ENCODE data around the gene ZSCAN5B. TPM values are rescaled to one million over a fixed set of nuclear protein-coding genes. Genes with fewer than 3 reads are reported as not detected.
"Not testable (repeated sequence)": the region's sequence is repeated elsewhere in the genome, so short reads cannot be mapped to it uniquely, and the experiment has no call there.

Gene ZSCAN5B, protein sequence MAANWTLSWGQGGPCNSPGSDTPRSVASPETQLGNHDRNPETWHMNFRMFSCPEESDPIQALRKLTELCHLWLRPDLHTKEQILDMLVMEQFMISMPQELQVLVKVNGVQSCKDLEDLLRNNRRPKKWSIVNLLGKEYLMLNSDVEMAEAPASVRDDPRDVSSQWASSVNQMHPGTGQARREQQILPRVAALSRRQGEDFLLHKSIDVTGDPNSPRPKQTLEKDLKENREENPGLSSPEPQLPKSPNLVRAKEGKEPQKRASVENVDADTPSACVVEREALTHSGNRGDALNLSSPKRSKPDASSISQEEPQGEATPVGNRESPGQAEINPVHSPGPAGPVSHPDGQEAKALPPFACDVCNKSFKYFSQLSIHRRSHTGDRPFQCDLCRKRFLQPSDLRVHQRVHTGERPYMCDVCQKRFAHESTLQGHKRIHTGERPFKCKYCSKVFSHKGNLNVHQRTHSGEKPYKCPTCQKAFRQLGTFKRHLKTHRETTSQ
- not detected in 2 replicates for total RNA-seq

GRCh38 chr19:56197646-56198045 lies at the start of gene ZSCAN5B:
TSS of gene ZSCAN5B (minus strand) at chr19:56197783. CDS start at chr19:56193052, 4,731 bp downstream.
- H3K9me3 Mint-ChIP-seq; intact Hi-C loops (cut with micrococcal nuclease); H3K27ac Mint-ChIP-seq: not testable (repeated sequence)

DNA sequence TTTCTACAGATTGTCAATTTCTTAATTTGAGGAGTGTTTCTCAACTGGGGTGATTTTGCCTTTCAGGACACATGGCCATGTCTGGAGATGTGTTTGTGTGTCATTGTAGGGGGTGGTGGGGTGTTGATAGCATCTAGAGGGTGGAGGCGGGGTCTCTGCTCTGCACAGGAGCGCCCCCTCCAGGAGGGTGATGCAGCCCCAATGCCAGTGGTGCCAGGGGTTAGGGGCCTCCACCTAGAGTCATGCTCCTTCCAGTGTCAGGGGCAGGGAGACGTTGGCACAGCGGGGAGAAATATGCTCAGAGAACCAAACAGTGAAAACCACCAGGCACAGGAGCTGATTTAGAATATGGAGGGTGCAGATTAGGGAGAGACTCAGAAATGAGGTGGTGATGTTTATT lies 48.2 kb upstream of the ZSCAN5B start:
- H3K27ac Mint-ChIP-seq; H3K36me3 Mint-ChIP-seq (ENCODE audit: low read depth); H3K27me3 Mint-ChIP-seq; intact Hi-C loops (cut with micrococcal nuclease); H3K9me3 Mint-ChIP-seq; H3K4me3 Mint-ChIP-seq; H3K4me1 Mint-ChIP-seq; DNase-seq: not testable (repeated sequence)

More at GRCh38 chr19:56197646-56198045, at the start of gene ZSCAN5B:
- not testable (repeated sequence) for H3K4me3 Mint-ChIP-seq; H3K36me3 Mint-ChIP-seq (ENCODE audit: low read depth); H3K4me1 Mint-ChIP-seq; H3K27me3 Mint-ChIP-seq; DNase-seq

DNA sequence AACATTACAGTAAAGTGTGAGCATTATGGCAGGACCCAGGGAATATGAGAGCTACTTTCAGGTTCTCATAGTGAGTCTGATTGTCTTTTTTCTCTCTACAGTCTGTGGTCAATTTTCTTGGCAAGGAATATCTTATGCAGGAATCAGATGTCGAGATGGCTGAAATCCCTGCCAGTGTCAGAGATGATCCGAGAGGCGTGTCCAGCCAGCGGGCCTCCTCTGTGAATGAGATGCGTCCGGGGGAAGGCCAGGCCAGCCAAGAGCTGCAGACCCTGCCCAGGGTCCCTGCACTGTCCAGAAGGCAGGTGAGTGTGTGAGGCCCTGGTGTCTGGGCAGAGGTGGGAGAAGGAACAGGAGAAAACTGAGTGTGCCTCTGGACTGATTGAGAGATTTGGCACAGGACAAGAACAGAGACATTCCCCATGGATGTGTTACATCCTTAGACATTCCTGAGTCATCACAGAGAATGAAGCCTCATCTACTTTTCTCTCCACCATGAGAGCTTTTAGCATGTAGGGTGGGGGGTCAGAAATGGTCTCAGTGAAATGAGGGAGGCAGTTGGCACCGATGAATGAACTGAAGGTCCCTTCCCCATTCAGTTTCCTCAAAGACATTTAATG lies 47.6 kb upstream of the ZSCAN5B start:
- Mint-ChIP-seq H3K4me3 (no peak overlapping the region), H3K27me3 (no peaks in the 10 kb centered on the region), H3K27ac (no peak overlapping the region), H3K9me3 (no peaks in the 10 kb centered on the region), H3K36me3 (ENCODE audit: low read depth) (no peaks in the 10 kb centered on the region), H3K4me1 (no peaks in the 10 kb centered on the region)
- intact Hi-C loops (cut with micrococcal nuclease) = no loop called here
- DNase-seq = no peak

GRCh38 chr19:56223481-56223880 lies 25.9 kb upstream of the ZSCAN5B start:
- no peaks in the 10 kb centered on the region for H3K36me3 Mint-ChIP-seq (ENCODE audit: low read depth)
- intact Hi-C loops (cut with micrococcal nuclease) = no loop called here
- H3K9me3 Mint-ChIP-seq = no peaks in the 10 kb centered on the region

GRCh38 chr19:56222901-56223300 lies 25.3 kb upstream of the ZSCAN5B start:
- Mint-ChIP-seq H3K27ac (no peak overlapping the region), H3K36me3 (ENCODE audit: low read depth) (no peaks in the 10 kb centered on the region), H3K4me1 (peaks cover 4% of the 10 kb centered on the region), H3K9me3 (no peaks in the 10 kb centered on the region), H3K4me3 (no peak overlapping the region), H3K27me3 (peaks cover 3% of the 10 kb centered on the region)
- intact Hi-C loops (cut with micrococcal nuclease) = no loop called here
- no peak for DNase-seq

More at GRCh38 chr19:56223481-56223880, 25.9 kb upstream of the ZSCAN5B start:
- H3K27ac Mint-ChIP-seq = no peak overlapping the region
- H3K4me1 Mint-ChIP-seq = peaks cover 2% of the 10 kb centered on the region
- DNase-seq = no peak
- no peak overlapping the region for H3K4me3 Mint-ChIP-seq
- H3K27me3 Mint-ChIP-seq = no peaks in the 10 kb centered on the region

- H3K4me1 Mint-ChIP-seq = peaks cover 4% of the 10 kb centered on the region
- intact Hi-C loops (cut with micrococcal nuclease) = no loop called here
- H3K4me3 Mint-ChIP-seq = no peak overlapping the region
- H3K27me3 Mint-ChIP-seq = peaks cover 5% of the 10 kb centered on the region
- H3K36me3 Mint-ChIP-seq (ENCODE audit: low read depth) = no peaks in the 10 kb centered on the region
- no peaks in the 10 kb centered on the region for H3K9me3 Mint-ChIP-seq
- H3K27ac Mint-ChIP-seq = no peak overlapping the region
- DNase-seq = no peak
These were observed 24.3 kb upstream of the ZSCAN5B start for GRCh38 chr19:56221851-56222250.

DNA sequence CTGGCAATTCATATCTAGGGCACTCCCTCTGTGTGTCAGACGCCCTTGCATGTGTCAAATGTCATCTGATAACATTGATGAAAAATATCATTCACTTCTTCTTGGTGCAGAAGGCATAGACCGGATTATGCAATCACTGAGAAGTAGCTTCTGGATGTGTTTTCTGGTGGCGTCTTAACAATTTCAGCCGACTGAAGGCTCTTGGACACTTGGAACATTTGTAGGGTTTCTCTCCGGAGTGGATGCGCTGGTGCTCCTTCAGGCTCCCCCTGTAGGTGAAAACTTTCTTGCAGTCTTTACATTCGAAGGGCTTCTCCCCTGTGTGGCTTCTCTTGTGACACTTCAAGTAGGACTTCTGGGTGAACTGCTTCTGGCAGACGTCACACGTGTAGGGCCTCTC lies 23.9 kb upstream of the ZSCAN5B start:
- H3K27me3 Mint-ChIP-seq; intact Hi-C loops (cut with micrococcal nuclease); H3K4me1 Mint-ChIP-seq; DNase-seq; H3K9me3 Mint-ChIP-seq; H3K36me3 Mint-ChIP-seq (ENCODE audit: low read depth); H3K27ac Mint-ChIP-seq; H3K4me3 Mint-ChIP-seq: not testable (repeated sequence)

- no peaks in the 10 kb centered on the region for H3K9me3 Mint-ChIP-seq
- peaks cover 7% of the 10 kb centered on the region for H3K27me3 Mint-ChIP-seq
- H3K4me1 Mint-ChIP-seq = peaks cover 4% of the 10 kb centered on the region
- DNase-seq = no peak
- no peaks in the 10 kb centered on the region for H3K36me3 Mint-ChIP-seq (ENCODE audit: low read depth)
- intact Hi-C loops (cut with micrococcal nuclease) = no loop called here
- H3K4me3 Mint-ChIP-seq = no peak overlapping the region
- H3K27ac Mint-ChIP-seq = no peak overlapping the region
These were observed 21.4 kb upstream of the ZSCAN5B start for GRCh38 chr19:56218961-56219360.

- Mint-ChIP-seq H3K4me3 (peak overlapping the region; percentile 34), H3K27ac (no peak overlapping the region), H3K36me3 (ENCODE audit: low read depth) (no peaks in the 10 kb centered on the region), H3K9me3 (no peaks in the 10 kb centered on the region), H3K4me1 (peaks cover 4% of the 10 kb centered on the region), H3K27me3 (peaks cover 7% of the 10 kb centered on the region)
- DNase-seq = peak; percentile 57
- intact Hi-C loops (cut with micrococcal nuclease) = no loop called here
These were observed 19.7 kb upstream of the ZSCAN5B start for GRCh38 chr19:56217039-56217949.

DNA sequence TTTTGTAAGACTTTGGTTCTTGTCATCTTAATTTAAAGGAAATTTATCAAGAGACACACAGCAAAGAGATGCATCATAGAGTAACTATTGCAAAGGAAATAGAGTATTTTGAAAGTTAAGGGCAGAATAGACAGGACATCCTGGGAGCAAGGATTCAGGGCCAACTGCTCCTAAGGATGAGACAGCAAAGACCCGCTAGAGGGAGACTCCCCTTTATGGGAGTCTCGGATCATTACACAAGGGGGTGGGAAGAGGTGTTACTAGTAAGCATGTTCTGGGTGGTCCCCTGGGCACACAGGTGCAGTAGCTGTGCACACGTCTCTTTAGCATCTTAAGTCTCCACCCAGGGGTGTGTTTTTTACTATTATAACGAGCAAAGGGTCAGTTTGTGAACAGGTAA lies 14.1 kb upstream of the ZSCAN5B start:
- Mint-ChIP-seq H3K36me3 (ENCODE audit: low read depth) (no peaks in the 10 kb centered on the region), H3K9me3 (no peaks in the 10 kb centered on the region), H3K27ac (no peak overlapping the region), H3K4me3 (no peak overlapping the region), H3K27me3 (peaks cover under 1% of the 10 kb centered on the region), H3K4me1 (no peaks in the 10 kb centered on the region)
- intact Hi-C loops (cut with micrococcal nuclease) = no loop called here
- no peak for DNase-seq

- not testable (repeated sequence) for H3K9me3 Mint-ChIP-seq
These were observed 12.5 kb upstream of the ZSCAN5B start for GRCh38 chr19:56210036-56210435.

GRCh38 chr19:56209091-56209490 lies 11.5 kb upstream of the ZSCAN5B start:
- intact Hi-C loops (cut with micrococcal nuclease) = no loop called here
- Mint-ChIP-seq H3K36me3 (ENCODE audit: low read depth) (no peaks in the 10 kb centered on the region), H3K4me3 (no peak overlapping the region), H3K9me3 (no peaks in the 10 kb centered on the region), H3K4me1 (no peaks in the 10 kb centered on the region), H3K27ac (no peak overlapping the region), H3K27me3 (no peaks in the 10 kb centered on the region)
- DNase-seq = no peak

More at GRCh38 chr19:56210036-56210435, 12.5 kb upstream of the ZSCAN5B start:
- H3K27ac Mint-ChIP-seq; H3K27me3 Mint-ChIP-seq; DNase-seq; H3K4me3 Mint-ChIP-seq; H3K36me3 Mint-ChIP-seq (ENCODE audit: low read depth); H3K4me1 Mint-ChIP-seq; intact Hi-C loops (cut with micrococcal nuclease): not testable (repeated sequence)

DNA sequence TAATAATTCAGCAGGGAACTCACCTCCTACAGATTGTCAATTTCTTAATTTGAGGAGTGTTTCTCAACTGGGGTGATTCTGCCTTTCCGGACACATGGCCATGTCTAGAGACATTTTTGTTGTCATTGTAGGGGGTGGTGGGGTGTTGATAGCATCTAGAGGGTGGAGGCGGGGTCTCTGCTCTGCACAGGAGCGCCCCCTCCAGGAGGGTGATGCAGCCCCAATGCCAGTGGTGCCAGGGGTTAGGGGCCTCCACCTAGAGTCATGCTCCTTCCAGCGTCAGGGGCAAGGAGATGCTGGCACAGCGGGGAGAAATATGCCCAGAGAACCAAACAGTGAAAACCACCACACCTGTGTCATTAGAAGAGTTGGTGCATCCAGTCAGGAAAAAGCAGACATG lies 10.0 kb upstream of the ZSCAN5B start:
- H3K9me3 Mint-ChIP-seq = not testable (repeated sequence)

More for the DNA sequence above, 10.0 kb upstream of the ZSCAN5B start:
- H3K27me3 Mint-ChIP-seq; DNase-seq; H3K27ac Mint-ChIP-seq; H3K36me3 Mint-ChIP-seq (ENCODE audit: low read depth); H3K4me3 Mint-ChIP-seq; intact Hi-C loops (cut with micrococcal nuclease); H3K4me1 Mint-ChIP-seq: not testable (repeated sequence)
